ENCODE measurements around the gene CD300E.
"Not testable (repeated sequence)": the region's sequence is repeated elsewhere in the genome, so short reads cannot be mapped to it uniquely, and the experiment has no call there.

CD300E gene, protein sequence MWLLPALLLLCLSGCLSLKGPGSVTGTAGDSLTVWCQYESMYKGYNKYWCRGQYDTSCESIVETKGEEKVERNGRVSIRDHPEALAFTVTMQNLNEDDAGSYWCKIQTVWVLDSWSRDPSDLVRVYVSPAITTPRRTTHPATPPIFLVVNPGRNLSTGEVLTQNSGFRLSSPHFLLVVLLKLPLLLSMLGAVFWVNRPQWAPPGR

GRCh38 chr17:74623693-74624093 is at the start of gene CD300E:
Gene CD300E (minus strand): TSS chr17:74623738. CDS start chr17:74623621, 117 bp downstream.
- DNase-seq = no peak

DNA sequence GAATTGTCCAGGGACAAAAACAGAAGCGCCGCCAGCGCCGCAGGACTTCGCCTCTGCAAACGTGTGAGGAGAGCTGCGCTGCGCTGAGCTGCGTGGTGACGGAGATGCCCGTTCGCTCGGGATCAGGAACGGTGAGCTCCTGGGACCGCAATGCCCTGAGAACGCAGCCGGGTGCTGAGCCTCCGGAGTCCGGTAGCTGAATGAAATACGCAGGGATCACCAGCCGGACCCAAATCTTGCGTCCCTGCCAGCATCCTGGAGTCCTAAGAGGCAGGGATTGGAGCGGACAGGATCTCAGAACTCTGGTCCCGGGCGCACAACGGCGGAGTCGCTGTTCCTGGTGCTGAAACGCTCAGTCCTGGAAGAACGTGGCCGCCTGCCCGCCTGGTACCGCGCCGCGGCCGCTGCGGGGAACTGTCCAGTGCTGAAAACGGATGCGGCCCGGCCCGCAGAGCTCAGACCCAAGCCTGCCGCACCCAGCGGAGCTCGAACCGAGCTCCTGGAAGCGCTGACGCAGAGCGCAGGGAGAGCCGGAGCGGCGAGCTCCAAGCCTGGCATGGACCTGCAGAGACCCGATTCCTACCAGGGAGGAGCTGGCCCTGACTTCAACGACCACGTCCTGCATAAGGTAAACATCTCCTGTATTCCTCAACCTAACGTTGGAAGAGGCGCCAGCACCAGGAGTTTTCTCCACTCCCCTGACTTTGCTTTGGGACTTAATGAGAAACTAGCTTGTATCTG is 47.7 kb upstream of the CD300E start:
- DNase-seq = peak; percentile 83

GRCh38 chr17:74670329-74670728 is 46.8 kb upstream of the CD300E start:
- DNase-seq = no peak

- no peak for DNase-seq
Measured at GRCh38 chr17:74663561-74663960, 40.0 kb upstream of the CD300E start.

GRCh38 chr17:74659889-74660288 is 36.4 kb upstream of the CD300E start:
- no peak for DNase-seq

GRCh38 chr17:74658620-74659019 is 35.1 kb upstream of the CD300E start:
- no peak for DNase-seq

- DNase-seq = no peak
Measured at GRCh38 chr17:74654742-74655141, 31.2 kb upstream of the CD300E start.

GRCh38 chr17:74652020-74652419 is 28.5 kb upstream of the CD300E start:
- DNase-seq = no peak

- no peak for DNase-seq
Measured at GRCh38 chr17:74649909-74650308, 26.4 kb upstream of the CD300E start.

- no peak for DNase-seq
Measured at GRCh38 chr17:74647871-74648672, 24.5 kb upstream of the CD300E start.

GRCh38 chr17:74646231-74646630 is 22.7 kb upstream of the CD300E start:
- DNase-seq = no peak

GRCh38 chr17:74645010-74645409 is 21.5 kb upstream of the CD300E start:
- no peak for DNase-seq

- DNase-seq = no peak
Measured at GRCh38 chr17:74644419-74644818, 20.9 kb upstream of the CD300E start.

DNA sequence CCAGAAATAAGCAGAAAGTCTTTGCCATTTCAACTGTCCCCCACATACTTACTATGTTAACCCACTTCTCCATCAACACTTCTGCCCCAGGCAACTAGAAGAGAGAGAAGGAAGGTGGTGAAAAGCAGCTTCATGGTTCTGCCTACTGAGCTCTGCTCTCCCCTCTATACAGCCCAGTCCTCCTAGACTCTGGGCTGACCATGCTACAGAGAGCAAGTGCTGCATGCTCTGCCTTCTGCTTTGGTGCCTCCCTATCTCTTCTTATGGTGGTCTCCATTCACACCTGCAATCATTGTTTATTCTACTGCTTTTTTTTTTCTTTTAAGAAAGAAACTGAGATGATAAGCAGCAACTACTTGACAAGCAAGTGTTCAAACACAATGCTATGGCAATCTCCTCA is 20.3 kb upstream of the CD300E start:
- no peak for DNase-seq

- DNase-seq = no peak
Measured at GRCh38 chr17:74642995-74643394, 19.5 kb upstream of the CD300E start.

GRCh38 chr17:74642556-74642955 is 19.0 kb upstream of the CD300E start:
- no peak for DNase-seq

- DNase-seq = no peak
Measured at GRCh38 chr17:74641958-74642298, 18.4 kb upstream of the CD300E start.

- no peak for DNase-seq
Measured at GRCh38 chr17:74641224-74641957, 17.9 kb upstream of the CD300E start.

- no peak for DNase-seq
Measured at GRCh38 chr17:74639704-74640151, 16.2 kb upstream of the CD300E start.

- DNase-seq = no peak
Measured at GRCh38 chr17:74637926-74638325, 14.4 kb upstream of the CD300E start.

- DNase-seq = no peak
Measured at GRCh38 chr17:74637265-74637664, 13.7 kb upstream of the CD300E start.

DNA sequence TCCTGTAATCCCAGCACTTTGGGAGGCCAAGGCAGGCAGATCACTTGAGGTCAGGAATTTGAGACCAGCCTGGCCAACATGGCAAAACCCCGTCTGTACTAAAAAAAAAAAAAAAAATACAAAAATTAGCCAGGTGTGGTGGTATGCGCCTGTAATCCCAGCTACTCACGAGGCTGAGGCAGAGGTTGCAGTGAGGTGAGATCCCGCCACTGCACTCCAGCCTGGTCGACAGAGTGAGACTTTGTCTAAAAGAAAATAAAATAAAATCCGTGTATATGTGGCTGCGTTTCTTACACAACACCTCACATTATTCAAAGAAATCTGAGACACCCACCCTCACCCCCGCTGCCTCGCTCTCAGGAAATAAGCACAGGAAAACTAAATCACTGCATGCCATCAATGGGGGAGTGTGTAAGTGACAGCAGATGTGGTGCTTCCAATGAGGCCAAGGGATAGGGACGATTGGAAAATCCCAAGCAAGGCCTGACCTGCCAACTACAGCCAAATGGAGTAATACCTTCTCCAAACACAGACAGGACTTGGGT is 13.1 kb upstream of the CD300E start:
- not testable (repeated sequence) for DNase-seq

- DNase-seq = no peak
Measured at GRCh38 chr17:74635418-74635817, 11.9 kb upstream of the CD300E start.
